HG02610 (cell line): ENCODE data around the gene YTHDC1.
"Not testable (repeated sequence)": the region's sequence is repeated elsewhere in the genome, so short reads cannot be mapped to it uniquely, and the experiment has no call there.

Experiments
- ATAC-seq: cut with Tn5 transposase; IDR thresholded peaks from one replicate; pipeline ENCODE4 v1.9.1; 2021; ENCODE audit warnings: mild to moderate bottlenecking, moderate library complexity; ENCODE audit not compliant: unreplicated experiment

YTHDC1 gene

GRCh38 chr4:68297137-68297536 is 52.8 kb downstream of the YTHDC1 start:
- no peak for ATAC-seq

- ATAC-seq = no peak
These were observed 58.6 kb downstream of the YTHDC1 start for GRCh38 chr4:68291256-68291655.

- no peak for ATAC-seq
These were observed 61.5 kb downstream of the YTHDC1 start for GRCh38 chr4:68288393-68288740.

GRCh38 chr4:68287704-68288392 is 62.0 kb downstream of the YTHDC1 start:
- ATAC-seq = no peak

- ATAC-seq = no peak
These were observed 66.2 kb downstream of the YTHDC1 start for GRCh38 chr4:68283714-68284113.

GRCh38 chr4:68283095-68283494 is 66.8 kb downstream of the YTHDC1 start:
- ATAC-seq = no peak

GRCh38 chr4:68281796-68282740 is 67.8 kb downstream of the YTHDC1 start:
- not testable (repeated sequence) for ATAC-seq

GRCh38 chr4:68278029-68278428 is 71.9 kb downstream of the YTHDC1 start:
- ATAC-seq = no peak

GRCh38 chr4:68277627-68278026 is 72.3 kb downstream of the YTHDC1 start:
- ATAC-seq = no peak

GRCh38 chr4:68272860-68273259 is 77.0 kb downstream of the YTHDC1 start:
- ATAC-seq = peak; percentile 78

GRCh38 chr4:68272380-68272779 is 77.5 kb downstream of the YTHDC1 start:
- peak; percentile 72 for ATAC-seq

- peak; percentile 48 for ATAC-seq
These were observed 78.0 kb downstream of the YTHDC1 start for GRCh38 chr4:68271851-68272357.

GRCh38 chr4:68267433-68267944 is 82.4 kb downstream of the YTHDC1 start:
- no peak for ATAC-seq

GRCh38 chr4:68264875-68265565 is 84.9 kb downstream of the YTHDC1 start:
- ATAC-seq = no peak
